AG10803 (cell line): ENCODE data around the gene PPM1H.

Experiments
- DNase-seq: peaks from one replicate; pipeline ENCODE4 v3.0.0; 2010; ENCODE audit warnings: low read depth
- H3K4me3 ChIP-seq: 2 replicates; pipeline ENCODE4 v1.5.1; 2011; ENCODE audit warnings: mild to moderate bottlenecking, low read length, control low read depth
- TF ChIP-seq, protein P1 (sequence below): conservative IDR thresholded peaks from 2 replicates; pipeline ENCODE4 v1.5.1; 2011; ENCODE audit warnings: mild to moderate bottlenecking, low read length, control low read depth, inconsistent platforms

Gene PPM1H

DNA sequence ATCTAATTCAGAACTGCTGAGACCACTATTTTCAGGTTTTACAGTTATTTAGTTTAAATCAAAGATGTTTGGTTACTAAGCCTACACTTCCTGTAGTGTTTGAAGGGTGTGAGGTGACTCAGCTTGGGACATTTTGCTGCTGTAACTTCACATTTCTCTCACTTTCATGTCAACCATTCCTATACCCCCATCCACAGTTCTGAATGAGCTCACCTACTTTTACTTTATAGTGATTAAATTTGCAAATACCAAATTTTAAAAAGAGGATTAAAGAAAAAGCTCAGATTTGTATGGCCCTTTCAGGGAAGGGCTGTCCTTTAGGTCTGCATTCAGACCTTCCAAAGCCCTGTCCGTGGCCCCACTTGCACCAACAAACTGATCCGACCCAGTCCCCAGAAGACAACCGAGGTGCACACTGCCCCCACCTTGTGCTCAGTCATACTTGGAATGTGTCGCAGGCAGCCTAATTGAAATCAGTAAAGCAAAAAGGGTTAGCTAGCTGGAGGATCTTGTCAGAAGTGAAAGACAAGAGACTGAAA is 294.0 kb downstream of the PPM1H start:
- peak; percentile 64 for DNase-seq
- H3K4me3 ChIP-seq, result no peak overlapping the region

DNA sequence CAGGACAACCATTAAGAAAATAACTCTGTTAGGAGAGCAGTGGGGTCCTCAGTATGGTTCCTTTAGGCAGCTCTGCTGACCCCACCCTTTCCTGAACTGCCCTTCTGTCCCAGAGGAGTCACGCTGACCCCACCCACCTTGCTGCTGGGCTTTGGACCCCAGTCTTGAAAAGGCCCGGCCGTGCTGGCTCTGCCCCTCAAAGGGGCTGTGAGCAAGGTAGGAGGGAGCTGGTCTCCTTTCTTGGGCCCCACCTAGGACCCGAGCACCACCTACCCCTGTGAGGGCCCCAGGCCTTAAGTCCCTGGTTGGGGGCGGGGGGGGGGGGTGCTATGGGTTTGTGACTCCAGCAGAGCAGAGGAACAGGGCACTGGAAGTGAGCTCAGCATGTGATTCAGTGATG is 297.3 kb downstream of the PPM1H start:
- no peak for DNase-seq
- no peak overlapping the region for H3K4me3 ChIP-seq

More for the DNA sequence above, 294.0 kb downstream of the PPM1H start:
- TF ChIP-seq, protein P1, sequence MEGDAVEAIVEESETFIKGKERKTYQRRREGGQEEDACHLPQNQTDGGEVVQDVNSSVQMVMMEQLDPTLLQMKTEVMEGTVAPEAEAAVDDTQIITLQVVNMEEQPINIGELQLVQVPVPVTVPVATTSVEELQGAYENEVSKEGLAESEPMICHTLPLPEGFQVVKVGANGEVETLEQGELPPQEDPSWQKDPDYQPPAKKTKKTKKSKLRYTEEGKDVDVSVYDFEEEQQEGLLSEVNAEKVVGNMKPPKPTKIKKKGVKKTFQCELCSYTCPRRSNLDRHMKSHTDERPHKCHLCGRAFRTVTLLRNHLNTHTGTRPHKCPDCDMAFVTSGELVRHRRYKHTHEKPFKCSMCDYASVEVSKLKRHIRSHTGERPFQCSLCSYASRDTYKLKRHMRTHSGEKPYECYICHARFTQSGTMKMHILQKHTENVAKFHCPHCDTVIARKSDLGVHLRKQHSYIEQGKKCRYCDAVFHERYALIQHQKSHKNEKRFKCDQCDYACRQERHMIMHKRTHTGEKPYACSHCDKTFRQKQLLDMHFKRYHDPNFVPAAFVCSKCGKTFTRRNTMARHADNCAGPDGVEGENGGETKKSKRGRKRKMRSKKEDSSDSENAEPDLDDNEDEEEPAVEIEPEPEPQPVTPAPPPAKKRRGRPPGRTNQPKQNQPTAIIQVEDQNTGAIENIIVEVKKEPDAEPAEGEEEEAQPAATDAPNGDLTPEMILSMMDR, result no peak

DNA sequence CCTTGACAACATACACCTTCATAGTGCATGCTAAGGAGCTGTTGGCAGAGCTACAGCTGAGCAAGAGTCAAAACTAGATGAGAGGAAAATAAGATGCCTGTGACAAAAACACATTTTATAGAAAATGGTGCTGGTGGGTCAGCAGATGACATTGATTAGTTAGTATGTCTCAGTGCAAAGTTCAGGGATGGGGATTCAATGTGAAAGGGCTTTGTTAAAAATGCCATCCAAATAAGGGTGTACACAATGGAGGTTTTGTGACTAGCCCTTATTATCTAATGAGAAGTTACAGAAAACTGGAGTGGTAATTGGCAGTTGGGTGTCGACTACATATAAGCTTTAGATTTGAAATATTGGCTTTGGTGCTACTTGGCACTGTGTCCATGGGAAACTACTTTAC is 299.3 kb downstream of the PPM1H start:
- TF ChIP-seq, protein P1, result no peak
- no peak overlapping the region for H3K4me3 ChIP-seq
- no peak for DNase-seq

More for the DNA sequence above, 297.3 kb downstream of the PPM1H start:
- TF ChIP-seq, protein P1, result no peak

DNA sequence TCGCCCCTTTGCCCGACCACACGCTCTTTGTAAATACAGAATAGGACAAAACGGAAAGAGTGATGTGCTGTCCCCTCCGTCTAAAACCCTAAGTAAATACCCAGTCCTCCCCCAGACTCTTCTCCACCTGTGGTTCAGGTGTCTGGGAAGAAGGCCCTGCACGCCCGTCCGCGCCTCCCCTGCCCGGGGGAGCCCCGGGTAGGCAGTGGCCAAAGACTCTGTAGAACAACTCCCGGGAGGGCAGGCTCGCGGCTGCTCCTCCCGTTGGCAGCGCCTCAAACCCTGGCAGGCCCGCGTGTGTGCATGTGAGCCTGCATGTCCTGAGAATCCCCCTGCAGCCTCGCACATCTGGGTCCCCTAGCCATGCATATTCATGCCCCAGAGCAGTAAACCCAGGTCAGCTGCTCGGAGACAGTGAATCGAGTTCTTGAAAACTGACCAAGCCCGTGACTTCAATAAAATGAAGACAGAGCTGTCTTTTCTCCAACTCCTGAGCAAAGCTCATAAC is 302.5 kb downstream of the PPM1H start:
- TF ChIP-seq, protein P1, result no peak

DNA sequence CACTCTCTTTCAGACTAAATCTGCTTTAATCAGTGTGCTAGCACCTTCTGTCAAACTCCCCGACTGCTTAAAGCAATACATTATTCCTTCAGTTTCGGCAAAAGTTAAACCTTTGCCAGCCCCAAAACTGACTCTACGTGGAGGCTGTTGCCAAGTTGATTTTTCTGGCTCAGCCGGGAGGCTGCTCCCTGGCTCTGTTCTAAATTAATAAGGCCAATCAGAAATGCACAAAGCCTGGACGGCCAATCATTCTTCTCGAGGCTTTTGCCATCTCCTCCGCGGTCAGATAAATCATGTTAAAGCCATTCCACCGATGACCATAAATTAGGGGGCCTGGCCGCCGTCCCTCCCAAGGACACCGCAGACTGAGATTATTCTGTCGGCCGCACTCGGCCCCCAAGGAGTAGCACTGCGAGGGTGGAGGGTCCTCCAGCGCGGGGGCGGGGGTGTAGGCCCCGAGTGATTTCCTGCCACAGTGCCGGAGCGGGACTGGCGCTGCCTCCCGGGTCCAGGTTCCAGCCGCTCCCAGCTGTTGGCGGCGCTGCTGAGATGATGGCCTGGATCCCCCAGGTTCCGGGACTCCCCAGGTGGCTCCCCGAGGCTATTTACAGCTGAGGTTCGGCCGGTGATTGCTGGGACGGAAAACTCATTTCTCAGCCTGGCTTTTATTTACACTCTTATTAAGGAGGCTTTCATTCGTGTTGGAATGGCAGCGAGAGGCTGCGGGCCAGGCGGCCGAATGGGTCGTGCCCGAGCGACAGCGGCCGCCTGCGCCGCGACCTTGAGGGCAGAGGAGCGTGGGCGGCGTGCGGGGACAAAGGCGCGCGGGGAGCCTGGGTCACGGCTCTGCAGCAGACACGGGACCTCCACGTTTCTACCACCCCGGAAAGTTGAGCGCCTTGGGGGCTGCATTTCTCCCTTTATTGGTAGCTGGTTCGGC is 303.2 kb downstream of the PPM1H start:
- TF ChIP-seq, protein P1, result peak; percentile 49
- peak overlapping the region; percentile 28 for H3K4me3 ChIP-seq
- DNase-seq, result peak; percentile 96

More for the DNA sequence above, 302.5 kb downstream of the PPM1H start:
- H3K4me3 ChIP-seq, result peak overlapping the region; percentile 28
- peak; percentile 89 for DNase-seq

DNA sequence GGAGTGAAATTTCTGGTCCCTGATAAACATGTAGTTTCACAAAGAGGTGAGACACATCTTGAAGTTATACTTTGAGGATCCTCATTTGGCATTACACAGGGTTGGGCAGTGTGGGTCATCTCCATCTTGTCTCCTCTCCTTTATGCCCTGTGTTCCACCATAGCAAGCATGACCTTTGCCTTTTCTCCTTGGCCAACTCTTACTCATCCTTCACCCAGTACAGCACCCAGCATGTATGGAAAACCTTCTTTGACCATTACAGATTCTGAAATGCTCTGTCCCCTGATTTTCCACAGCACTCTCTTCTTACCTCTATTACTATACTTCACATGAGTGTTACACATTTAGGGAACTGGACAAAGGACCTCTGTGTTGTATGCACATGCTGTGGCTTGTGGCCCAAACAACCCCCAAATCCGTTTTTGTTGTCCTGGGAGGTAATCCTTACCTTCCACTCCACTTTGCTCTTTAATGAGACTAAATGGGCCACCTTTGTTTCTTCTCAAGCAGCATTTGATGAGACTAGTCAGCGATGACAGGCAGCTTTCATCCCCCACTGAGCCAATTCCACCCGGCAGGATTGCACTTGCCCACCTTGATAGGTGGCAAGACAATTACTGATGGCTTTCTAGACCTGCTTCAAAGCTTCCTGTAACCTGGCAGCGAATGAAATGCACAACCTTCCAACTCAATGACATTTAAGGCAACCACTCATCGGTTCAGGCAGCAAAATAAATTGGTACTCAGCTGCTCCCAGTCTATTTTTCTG is 304.8 kb downstream of the PPM1H start:
- TF ChIP-seq, protein P1, result no peak
- DNase-seq, result no peak
- H3K4me3 ChIP-seq, result no peak overlapping the region
